HG03565 (cell line): ENCODE results near the gene SRGAP2C.
"Not testable (repeated sequence)": the region's sequence is repeated elsewhere in the genome, so short reads cannot be mapped to it uniquely, and the experiment has no call there.

Source experiments
- ATAC-seq: cut with Tn5 transposase; IDR thresholded peaks from one replicate; pipeline ENCODE4 v1.9.1; 2021; ENCODE audit warnings: mild to moderate bottlenecking, moderate library complexity; ENCODE audit not compliant: unreplicated experiment

The SRGAP2C gene

DNA sequence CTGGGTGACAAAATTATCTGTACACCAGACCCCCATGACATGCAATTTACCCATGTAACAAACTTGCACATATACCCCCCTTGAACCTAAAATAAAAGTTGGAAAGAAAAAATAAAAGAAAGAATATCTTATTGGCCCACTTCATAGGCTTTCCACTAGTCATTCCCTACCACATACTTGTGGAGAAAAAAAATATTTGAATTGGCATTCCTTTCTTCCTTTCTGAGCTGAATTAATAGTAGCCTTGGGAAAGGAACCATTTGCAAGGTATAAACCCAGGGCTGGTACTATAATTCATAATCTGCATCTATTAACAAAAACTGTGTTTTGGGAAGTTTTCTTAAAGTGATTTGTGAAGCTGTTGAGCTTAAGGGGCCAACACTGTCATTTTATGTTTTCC is 140.0 kb downstream of the SRGAP2C start:
- not testable (repeated sequence) for ATAC-seq

- not testable (repeated sequence) for ATAC-seq
These were observed 147.4 kb downstream of the SRGAP2C start for GRCh38 chr1:121332141-121332540.

GRCh38 chr1:121332599-121333562 is 148.1 kb downstream of the SRGAP2C start:
- not testable (repeated sequence) for ATAC-seq

GRCh38 chr1:121337958-121338357 is 153.2 kb downstream of the SRGAP2C start:
- peak; percentile 69 for ATAC-seq

- ATAC-seq, result peak; percentile 75
These were observed 154.8 kb downstream of the SRGAP2C start for GRCh38 chr1:121339611-121340010.

- ATAC-seq, result not testable (repeated sequence)
These were observed 158.6 kb downstream of the SRGAP2C start for GRCh38 chr1:121343311-121343906.

GRCh38 chr1:121344355-121344754 is 159.6 kb downstream of the SRGAP2C start:
- not testable (repeated sequence) for ATAC-seq

GRCh38 chr1:121346654-121347053 is 161.9 kb downstream of the SRGAP2C start:
- not testable (repeated sequence) for ATAC-seq

DNA sequence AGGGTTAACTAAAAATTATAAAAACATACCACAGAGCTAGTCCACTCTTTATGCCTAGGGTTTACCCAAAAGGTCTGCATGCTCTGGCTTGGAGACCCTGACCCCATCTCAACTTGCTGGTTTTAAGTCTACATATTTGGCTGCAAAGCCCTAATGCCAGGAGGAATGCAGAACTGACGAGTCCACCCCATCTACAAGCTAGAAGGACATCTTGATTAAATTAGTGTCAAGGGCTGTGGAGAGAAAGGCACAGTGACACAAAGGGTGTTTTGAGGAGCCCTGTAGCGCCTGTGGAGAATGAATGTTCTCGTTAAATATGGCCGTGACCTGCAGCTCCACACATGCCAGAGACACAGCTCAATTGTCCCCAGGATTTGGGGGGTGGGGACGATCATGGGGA is 162.7 kb downstream of the SRGAP2C start:
- ATAC-seq, result not testable (repeated sequence)

DNA sequence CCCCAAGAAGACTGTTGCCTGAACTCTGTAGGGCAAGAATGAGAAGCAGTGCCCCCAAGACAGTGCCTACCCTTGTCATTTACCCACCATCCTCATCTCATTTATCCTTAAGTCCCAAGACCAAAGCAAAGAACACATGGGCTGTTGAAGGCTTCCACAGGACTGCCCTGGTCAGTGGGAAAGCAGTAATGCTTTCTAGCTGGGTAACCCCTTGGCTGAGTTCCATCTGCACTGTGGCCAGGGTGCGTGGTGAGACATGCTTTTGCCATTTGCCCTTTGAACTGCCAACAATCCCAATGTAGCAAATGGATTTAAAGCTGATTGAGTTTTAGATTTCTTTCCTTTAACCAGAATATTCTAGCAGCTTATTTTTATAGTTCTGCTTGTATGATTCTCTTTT is 163.3 kb downstream of the SRGAP2C start:
- ATAC-seq, result not testable (repeated sequence)

GRCh38 chr1:121349332-121349967 is 164.7 kb downstream of the SRGAP2C start:
- ATAC-seq, result not testable (repeated sequence)

DNA sequence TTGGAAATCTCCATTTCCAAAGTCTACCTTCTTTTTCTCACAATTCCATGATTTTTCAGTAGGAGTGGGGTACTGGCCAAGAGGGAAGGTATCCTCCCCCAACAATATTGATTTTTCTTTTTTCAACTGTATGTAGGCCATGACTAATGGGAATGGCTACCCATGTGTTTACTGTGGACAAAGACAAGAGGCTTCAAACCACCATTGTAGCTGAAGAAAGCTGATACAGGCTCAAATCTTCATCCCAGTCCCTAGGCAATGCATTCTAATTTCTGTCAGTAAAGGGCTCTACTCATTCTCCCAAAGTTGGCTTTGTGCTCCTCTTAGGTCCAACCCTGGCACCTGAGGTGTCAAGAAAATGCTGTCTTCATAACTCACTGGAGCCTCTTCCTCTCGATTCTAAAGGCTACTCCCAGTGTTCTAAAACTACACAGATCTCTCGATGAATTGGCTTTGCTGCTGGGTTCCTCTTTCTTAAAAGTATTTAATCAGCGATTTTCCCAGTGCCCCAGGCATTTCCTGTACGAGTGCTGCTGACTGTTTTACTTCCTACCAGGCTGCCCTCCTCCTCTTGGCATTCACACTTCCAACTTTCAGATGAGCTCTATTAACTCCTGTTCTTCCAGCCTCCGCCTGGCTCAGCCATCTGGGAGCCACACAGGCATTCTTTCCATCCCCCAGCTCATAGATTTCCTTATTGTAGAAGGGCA is 171.1 kb downstream of the SRGAP2C start:
- ATAC-seq, result not testable (repeated sequence)

- not testable (repeated sequence) for ATAC-seq
These were observed 172.0 kb downstream of the SRGAP2C start for GRCh38 chr1:121356819-121357218.

DNA sequence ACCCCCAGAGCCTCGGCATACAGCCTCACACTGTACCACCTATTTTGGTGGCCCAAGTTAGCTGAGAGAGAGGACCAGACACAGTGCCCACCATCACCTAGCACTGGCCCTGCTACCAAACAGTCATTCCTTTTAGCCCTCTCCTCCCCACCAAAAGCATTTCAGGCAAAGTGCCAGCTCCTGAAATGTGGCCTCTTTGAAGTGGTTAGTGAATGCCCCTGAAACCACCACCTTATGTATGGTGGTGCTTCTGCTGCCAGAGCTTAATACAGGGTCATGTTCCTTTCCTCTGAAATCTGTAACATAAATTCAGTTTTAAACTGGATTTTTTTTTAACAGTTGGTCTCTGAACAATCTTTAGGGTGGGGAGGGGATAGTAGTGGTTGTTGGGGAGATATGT is 175.8 kb downstream of the SRGAP2C start:
- ATAC-seq, result not testable (repeated sequence)

GRCh38 chr1:121361451-121362233 is 176.9 kb downstream of the SRGAP2C start:
- ATAC-seq, result not testable (repeated sequence)

DNA sequence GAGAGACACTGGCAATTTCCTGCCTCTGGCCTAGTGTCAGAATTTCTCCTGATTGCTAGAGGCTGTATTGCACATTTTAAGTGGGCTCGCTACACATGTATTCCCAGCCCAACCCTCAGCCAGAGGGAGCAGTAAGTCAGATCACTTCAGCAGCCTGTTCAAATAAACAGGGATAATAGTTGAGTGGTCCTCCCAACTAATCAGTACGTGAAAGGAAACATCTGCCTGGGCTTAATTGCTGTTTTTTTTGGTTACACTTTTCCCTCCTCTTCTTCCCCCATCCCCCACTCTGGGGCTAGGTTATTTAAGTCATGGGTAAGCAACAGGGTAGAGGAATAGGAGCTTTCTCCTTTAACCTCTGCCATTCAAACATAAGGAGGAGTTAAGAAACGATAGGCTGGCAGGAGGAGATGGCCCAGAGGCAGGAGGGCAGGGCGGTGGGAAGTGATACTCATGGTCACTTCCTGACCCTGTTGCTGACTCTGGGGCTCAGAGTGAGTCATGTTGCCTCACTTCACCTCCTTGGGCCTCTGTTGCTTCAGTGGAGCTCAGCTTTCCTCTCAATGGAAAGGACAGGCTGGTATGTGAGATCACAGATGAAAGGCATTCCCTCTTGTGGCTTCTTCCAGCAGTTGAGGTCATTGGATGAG is 177.6 kb downstream of the SRGAP2C start:
- ATAC-seq, result not testable (repeated sequence)

GRCh38 chr1:121365316-121365715 is 180.5 kb downstream of the SRGAP2C start:
- ATAC-seq, result not testable (repeated sequence)

GRCh38 chr1:121365723-121366122 is 180.9 kb downstream of the SRGAP2C start:
- peak; percentile 57 for ATAC-seq

- ATAC-seq, result not testable (repeated sequence)
These were observed 181.4 kb downstream of the SRGAP2C start for GRCh38 chr1:121366171-121366570.
